CD4-positive, alpha-beta T cell treated with Interleukin-2 at 100 ng/mL for 4 hours (primary cell): ENCODE results near the gene OR5T2.
"Not testable (repeated sequence)": the region's sequence is repeated elsewhere in the genome, so short reads cannot be mapped to it uniquely, and the experiment has no call there.

ENCODE experiments used
- DNase-seq: peaks from one replicate; pipeline ENCODE4 v3.0.0-alpha.2; 2020; ENCODE audit warnings: low spot score

Gene OR5T2

DNA sequence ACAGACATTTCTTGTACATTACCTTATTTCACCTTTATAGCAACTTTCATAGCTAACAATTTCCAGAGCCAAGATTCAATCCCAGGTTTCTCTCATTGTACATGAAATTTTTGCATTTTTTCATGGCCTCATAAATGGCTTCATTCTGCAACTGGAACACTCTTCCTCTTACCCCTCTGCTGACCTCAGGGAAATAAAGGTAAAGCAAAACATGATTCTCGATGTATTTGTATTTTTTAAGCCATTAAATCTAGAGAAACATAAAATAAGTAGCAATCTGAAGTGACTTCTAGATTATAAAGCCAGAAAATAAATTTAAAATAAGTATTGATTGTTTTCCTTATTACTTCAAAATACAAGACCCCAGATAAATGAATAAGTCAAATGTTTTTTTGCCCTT lies at the start of gene OR5T2:
Gene OR5T2 (minus strand): TSS at position 101 of the 400 bp plus-strand sequence. CDS start 1,193 bp downstream, outside the sequence.
- no peak for DNase-seq

DNA sequence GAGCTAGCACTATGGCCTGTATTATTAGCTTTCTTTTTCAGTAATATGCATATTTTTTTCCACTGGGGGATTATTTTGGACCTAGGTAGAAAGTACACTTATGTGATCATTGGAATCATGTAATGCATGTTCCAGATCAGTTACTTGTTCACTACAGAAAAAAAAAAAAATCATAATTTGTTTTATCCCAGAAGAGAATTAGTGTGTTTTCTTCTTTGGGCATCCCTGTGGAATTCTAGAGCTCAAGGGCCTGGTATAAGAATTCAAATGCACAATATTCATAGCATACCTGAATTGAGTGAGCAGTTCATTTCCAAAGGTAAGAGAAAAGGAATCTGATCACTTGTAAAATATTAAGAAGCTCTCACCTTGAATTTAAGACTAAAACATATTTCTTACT lies 39.8 kb upstream of the OR5T2 start, which contains the start of gene OR5T1:
Gene OR5T1 (plus strand): TSS at position 301 of the 400 bp plus-strand sequence. CDS start 1,485 bp downstream, outside the sequence.
- DNase-seq: no peak

DNA sequence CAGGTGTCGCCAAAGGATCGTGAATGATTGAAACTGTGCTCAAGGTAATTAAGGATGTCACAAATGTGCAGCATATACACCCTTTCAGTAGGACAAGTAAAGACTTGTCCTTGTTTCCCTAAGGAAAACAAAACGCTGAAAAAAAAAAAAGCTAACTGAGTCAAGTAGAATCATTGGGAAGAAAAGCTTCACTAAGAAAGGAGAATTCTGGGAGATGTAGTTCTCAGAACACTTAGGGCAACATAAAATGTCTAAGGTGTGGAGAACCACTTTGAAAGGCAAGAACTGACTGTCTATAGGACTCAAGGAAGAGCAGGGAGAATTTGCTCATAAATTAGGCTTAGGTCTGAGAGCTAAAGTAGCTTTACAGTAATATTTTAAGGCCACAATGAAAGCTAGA lies 37.0 kb upstream of the OR5T2 start:
- no peak for DNase-seq

DNA sequence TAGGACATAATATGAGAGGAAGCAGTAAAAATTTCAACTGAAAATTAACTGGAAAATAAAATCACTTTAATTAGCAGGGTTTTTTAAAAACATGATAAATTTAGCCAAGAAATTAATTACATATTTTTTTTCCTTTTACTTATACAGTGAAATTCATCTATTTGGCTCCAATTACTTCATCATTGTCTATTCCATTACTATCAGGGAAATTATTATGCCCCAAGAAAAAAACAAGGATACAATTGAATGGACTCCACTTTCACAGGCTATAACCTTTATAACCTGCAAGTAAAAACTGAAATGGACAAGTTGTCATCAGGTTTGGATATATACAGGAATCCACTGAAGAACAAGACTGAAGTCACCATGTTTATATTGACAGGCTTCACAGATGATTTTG lies 17.9 kb upstream of the OR5T2 start, which contains the start of gene OR5T3:
Gene OR5T3 (plus strand): TSS at position 301 of the 400 bp plus-strand sequence. CDS start 0 bp downstream, at position 301.
- no peak for DNase-seq

DNA sequence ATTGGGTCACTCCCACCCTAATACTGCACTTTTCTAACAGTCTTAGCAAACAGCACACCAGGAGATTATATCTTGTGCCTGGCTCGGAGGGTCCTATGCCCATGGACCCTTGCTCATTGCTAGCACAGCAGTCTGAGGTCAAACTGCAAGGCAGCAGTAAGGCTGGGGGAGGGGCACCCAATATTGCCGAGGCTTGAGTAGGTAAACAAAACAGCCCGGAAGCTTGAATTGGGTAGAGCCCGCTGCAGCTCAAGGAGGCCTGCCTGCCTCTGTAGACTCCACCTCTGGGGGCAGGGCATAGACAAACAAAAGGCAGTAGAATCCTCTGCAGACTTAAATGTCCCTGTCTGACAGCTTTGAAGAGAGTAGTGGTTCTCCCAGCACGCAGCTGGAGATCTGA lies 14.3 kb downstream of the OR5T2 start:
- DNase-seq: not testable (repeated sequence)

DNA sequence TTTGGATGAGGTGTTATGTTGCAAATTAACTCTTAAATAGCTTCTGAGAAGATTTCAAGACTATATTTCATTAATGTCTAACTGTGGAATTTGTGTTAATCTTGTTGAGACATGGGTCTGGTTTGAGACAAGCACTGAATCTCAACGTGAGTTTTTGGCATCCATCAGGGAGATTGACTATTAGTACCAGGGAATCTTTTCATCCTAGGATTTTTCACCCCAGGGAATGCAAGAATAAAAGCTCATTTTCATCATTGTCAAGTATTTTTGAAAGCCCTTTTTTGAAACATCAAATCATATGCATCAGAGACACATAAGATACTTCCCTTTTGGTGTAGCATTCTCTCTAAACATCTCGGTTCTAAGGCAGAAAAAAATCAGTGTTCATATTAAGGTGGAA lies 19.5 kb downstream of the OR5T2 start:
- no peak for DNase-seq

DNA sequence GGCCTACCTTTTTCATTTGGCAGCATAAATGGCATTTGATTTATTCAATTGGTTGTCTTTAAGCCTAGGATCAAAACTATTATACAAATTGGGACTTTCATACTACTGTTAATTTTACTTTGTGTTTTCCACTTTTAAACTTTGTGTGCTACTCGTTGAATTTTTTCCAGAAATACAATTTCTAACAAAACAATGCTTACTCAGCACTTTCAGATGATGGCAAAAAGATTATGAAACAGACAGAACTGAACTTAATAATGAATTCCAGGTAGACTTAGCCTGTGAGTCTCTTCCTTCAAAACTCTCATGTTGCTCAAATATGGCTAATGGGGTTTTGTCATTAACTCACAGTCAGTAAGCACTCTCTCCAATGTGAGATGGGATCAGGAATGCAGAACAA lies 26.3 kb downstream of the OR5T2 start:
- no peak for DNase-seq

DNA sequence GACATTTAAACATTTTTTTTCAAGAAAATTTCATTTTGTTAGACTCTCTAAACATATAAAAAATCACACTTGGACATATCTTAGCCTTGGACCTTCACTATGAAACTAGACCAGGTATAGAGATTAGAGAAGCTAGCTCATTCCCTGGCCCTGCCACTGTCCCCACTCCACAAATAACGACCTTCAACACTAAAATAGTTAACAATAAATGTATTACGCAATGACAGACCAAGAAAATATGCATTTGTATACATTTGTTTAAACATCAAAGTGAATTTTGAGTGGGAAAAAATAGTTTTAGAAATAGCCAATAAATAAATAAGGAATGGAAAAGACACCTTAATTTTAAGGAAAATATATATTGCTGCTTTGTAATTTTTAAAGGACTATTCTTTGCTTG lies 36.7 kb downstream of the OR5T2 start:
- no peak for DNase-seq

DNA sequence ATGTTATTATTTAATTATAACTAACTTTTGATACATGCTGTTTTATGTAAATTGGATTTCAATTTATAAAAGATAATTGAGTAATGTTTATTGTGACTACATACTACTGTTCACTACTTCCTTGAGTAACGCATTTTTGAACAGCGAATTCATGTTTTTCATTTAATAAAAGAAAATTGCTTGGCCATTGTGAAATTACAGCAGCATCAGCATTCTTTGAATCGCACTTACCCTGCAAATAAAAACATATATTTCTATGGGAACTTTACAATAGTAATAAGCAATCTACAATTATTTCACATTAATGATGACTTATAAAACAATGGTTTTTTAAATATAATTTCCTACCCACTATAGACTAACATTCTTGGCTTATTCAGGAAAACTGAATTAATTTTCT lies 37.4 kb downstream of the OR5T2 start:
- DNase-seq: no peak

DNA sequence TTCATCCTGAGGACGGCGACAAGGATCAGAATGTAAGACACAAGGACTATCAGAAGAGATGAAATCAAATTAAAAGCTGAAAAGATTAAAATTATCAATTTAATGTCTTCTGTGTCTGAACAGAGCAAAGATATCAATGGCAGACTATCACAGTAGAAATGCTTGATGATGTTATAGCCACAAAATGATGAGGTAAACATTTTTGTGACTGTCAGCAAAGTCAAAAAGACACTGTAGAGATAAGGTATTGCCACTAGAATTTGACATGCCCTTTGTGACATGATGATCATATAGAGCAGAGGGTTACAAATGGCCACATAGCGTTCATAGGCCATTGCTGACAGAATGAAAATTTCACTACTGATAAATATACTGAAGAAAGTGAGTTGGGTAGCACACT lies 45.5 kb downstream of the OR5T2 start:
- DNase-seq: no peak

DNA sequence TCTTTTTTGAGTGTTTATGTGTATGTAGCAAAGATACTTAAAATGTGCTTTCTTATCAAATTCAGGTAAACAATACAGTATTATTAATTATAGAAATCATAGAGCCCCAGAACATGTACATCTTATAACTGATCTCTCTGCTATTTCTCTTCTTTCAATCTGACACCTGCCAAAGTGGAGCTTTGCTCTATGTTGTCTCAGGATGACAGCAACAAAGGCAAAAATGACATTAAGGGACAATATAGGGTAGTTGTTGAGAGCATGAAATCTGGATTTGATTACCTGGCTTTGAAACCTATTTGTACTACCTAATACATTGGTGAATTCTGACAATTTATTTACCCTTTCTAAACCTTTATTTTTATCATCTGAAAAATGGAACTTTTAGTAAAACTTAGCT lies 50.6 kb downstream of the OR5T2 start:
- DNase-seq: no peak
